K562 (cell line): Measurements from ENCODE around the gene P2RX3. TPM values are rescaled to one million over a fixed set of nuclear protein-coding genes. Genes with fewer than 3 reads are reported as not detected.

ENCODE experiments used
- ATAC-seq: fragments of 200-7000 bp; cut with Tn5 transposase; 3 replicates; pipeline ENCODE4 v1.9.1; 2020; ENCODE audit warnings: moderate library complexity
- Bru-seq: library from RNA; stranded (reverse); fragments of 400-500 nt; gene quantifications from one replicate; lab custom pipeline; 2021; lab: Mats Ljungman, UMichigan
- BruChase-seq, 2 experiments: library from RNA; stranded (reverse); fragments of 400-500 nt; gene quantifications; one replicate each; lab custom pipeline; 2021; lab: Mats Ljungman, UMichigan
- BruUV-seq: library from RNA; stranded (reverse); fragments of 400-500 nt; replicated peaks from 2 replicates; lab custom pipeline; 2021; lab: Mats Ljungman, UMichigan
- CTCF ChIA-PET: fragments of 300-600 bp; formaldehyde crosslinking; extraction: SDS; loops from one replicate; lab custom pipeline; 2021; ENCODE audit warnings: low intra/inter-chr PET ratio; lab: Yijun Ruan, JAX
- POLR2A ChIA-PET: fragments of 300-600, 350-650 bp; sonication (Branson Sonifier 250); formaldehyde crosslinking; extraction: SDS; loops from one replicate; lab custom pipeline; 2021; ENCODE audit warnings: antibody characterized with exemption, inconsistent platforms; lab: Yijun Ruan, JAX
- DNase-seq, 4 experiments: peaks; one replicate each; pipeline versions ENCODE4 v3.0.0 to v3.0.0-alpha.2; 2011 to 2018; ENCODE audit warnings: low spot score in 3 of 4, mixed read lengths in 3 of 4; ENCODE audit errors: extremely low read depth in 1 of 4
- FAIRE-seq: peaks from 2 replicates; lab custom pipeline; 2011; peaks lifted over from hg19 to GRCh38; lab: Jason Lieb, UNC
- H2AFZ ChIP-seq: 2 replicates; pipeline ENCODE4 v1.6.0; 2011; ENCODE audit warnings: low read depth, low read length, control low read depth, inconsistent platforms
- H3K27ac ChIP-seq: fragments of 200-600 bp; 3 replicates; pipeline ENCODE4 v1.8.0; 2011; ENCODE audit warnings: low read depth, mild to moderate bottlenecking, control low read depth, inconsistent platforms, low read length, moderate library complexity, mixed read lengths; ENCODE audit errors: extremely low read depth
- H3K27me3 ChIP-seq, 2 experiments: fragments of 300-600 bp in 1 of 2; 2 replicates in 1 of 2; 3 replicates in 1 of 2; pipeline versions ENCODE4 v1.6.0 to v1.8.0; 2011; ENCODE audit warnings: inconsistent platforms in 2 of 2, low read length in 2 of 2, mild to moderate bottlenecking in 1 of 2, mixed read lengths in 1 of 2, moderate library complexity in 1 of 2; ENCODE audit not compliant: control insufficient read depth in 2 of 2, insufficient read depth in 2 of 2
- H3K36me3 ChIP-seq: fragments of 300-600 bp; 3 replicates; pipeline ENCODE4 v1.8.0; 2011; ENCODE audit warnings: mild to moderate bottlenecking, low read length, inconsistent platforms; ENCODE audit not compliant: control insufficient read depth, insufficient read depth
- H3K4me1 ChIP-seq, 2 experiments: fragments of 200-600 bp in 1 of 2; replicated peaks in 1 of 2; 2 replicates in 1 of 2; 3 replicates in 1 of 2; pipeline versions ENCODE4 v1.5.1 to v1.8.0; 2011; ENCODE audit warnings: inconsistent platforms in 2 of 2, low read length in 2 of 2, mild to moderate bottlenecking in 1 of 2, mixed read lengths in 1 of 2, moderate library complexity in 1 of 2; ENCODE audit not compliant: control insufficient read depth in 2 of 2, insufficient read depth in 2 of 2
- H3K4me2 ChIP-seq: 2 replicates; pipeline ENCODE4 v1.6.1; 2011; ENCODE audit warnings: low read length, control low read depth, inconsistent platforms, mixed read lengths; ENCODE audit not compliant: insufficient read depth
- H3K4me3 ChIP-seq: fragments of 200-600 bp; sonication (generic), shearing (Covaris generic); 2 replicates; pipeline ENCODE4 v1.5.1; 2016; ENCODE audit warnings: control low read depth, inconsistent platforms
- H3K79me2 ChIP-seq: fragments of 200-600 bp; 3 replicates; pipeline ENCODE4 v1.8.0; 2011; ENCODE audit warnings: low read length, inconsistent platforms; ENCODE audit not compliant: control insufficient read depth, insufficient read depth
- H3K9ac ChIP-seq, 2 experiments: 2 replicates each; pipeline versions ENCODE4 v1.6.0 to v1.6.1; 2011; ENCODE audit warnings: low read depth in 2 of 2, low read length in 2 of 2, control low read depth in 1 of 2, inconsistent platforms in 1 of 2, mild to moderate bottlenecking in 1 of 2, mixed read lengths in 1 of 2; ENCODE audit not compliant: insufficient read depth in 1 of 2
- H3K9me1 ChIP-seq: one replicate; pipeline ENCODE4 v1.6.0; 2011; ENCODE audit warnings: inconsistent platforms, mild to moderate bottlenecking, low read length, moderate library complexity; ENCODE audit not compliant: control insufficient read depth, insufficient read depth
- H3K9me3 ChIP-seq: replicated peaks from 2 replicates; pipeline ENCODE4 v1.5.1; 2011; ENCODE audit warnings: low read depth, low read length, inconsistent platforms; ENCODE audit not compliant: control insufficient read depth, insufficient read depth
- H4K20me1 ChIP-seq: replicated peaks from 2 replicates; pipeline ENCODE4 v1.6.1; 2011; ENCODE audit warnings: low read length, inconsistent platforms, mixed read lengths; ENCODE audit not compliant: control insufficient read depth, insufficient read depth
- BRF2 ChIP-seq: IDR thresholded peaks from 3 replicates; pipeline ENCODE4 v1.6.1; 2011; ENCODE audit warnings: borderline replicate concordance, mild to moderate bottlenecking; ENCODE audit not compliant: insufficient read length, insufficient read depth
- PHF21A ChIP-seq: fragments of 450-650 bp; IDR thresholded peaks from 2 replicates; pipeline ENCODE4 v1.6.1; 2017; ENCODE audit warnings: low read depth, borderline replicate concordance
- ZFP91 ChIP-seq: sonication (generic); formaldehyde crosslinking; IDR thresholded peaks from 2 replicates; pipeline ENCODE4 v1.8.0; 2022; ENCODE audit warnings: mild to moderate bottlenecking, missing genetic modification reagents
- WGBS: fragments of 100-300 bp; shearing (Covaris generic); methylation state at CpG from one replicate; pipeline ENCODE4 v1.1.6; 2016; ENCODE audit warnings: low coverage, mixed read lengths; ENCODE audit not compliant: insufficient coverage; ENCODE audit errors: missing lambda C conversion rate; 5-methylcytosine and 5-hydroxymethylcytosine counted together
- in situ Hi-C: fragments of 300-500 bp; cut with MboI; formaldehyde crosslinking; loops from 4 replicates; pipeline ENCODE4 v1.15.0; 2018; ENCODE audit warnings: inconsistent platforms, mixed read lengths
- intact Hi-C: fragments of 100-400 bp; cut with micrococcal nuclease; formaldehyde crosslinking; loops from 2 replicates; pipeline ENCODE4 v1.14.2; 2022
- long read RNA-seq, 3 experiments: library from polyadenylated mRNA in 2 of 3; library from RNA in 1 of 3; unstranded in 2 of 3; stranded (forward) in 1 of 3; transcript quantifications; one replicate each; pipeline ENCODE4 v2.0.0, GENCODE V29; 2019 to 2022
- polyA minus RNA-seq, 3 experiments: library from RNA; depleted of rRNA, polyadenylated mRNA; stranded (reverse); fragments of >200 nt; gene quantifications; 2 replicates each; pipeline ENCODE4 v1.2.3, GENCODE V29; 2011
- polyA plus RNA-seq, 8 experiments: library from polyadenylated mRNA; depleted of rRNA in 4 of 8; stranded (reverse) in 5 of 8; unstranded in 3 of 8; fragments of >200 nt; fragmentation: Nextera tagmentation in 2 of 8; fragmentation: Illumina TruSeq in 1 of 8; extraction: Ambion mirVana in 2 of 8; extraction: Trizol in 1 of 8; gene quantifications; 2 replicates each; pipeline versions ENCODE4 v1.2.1 to v1.2.3, GENCODE V29; 2011 to 2014; ENCODE audit warnings: inconsistent platforms in 1 of 8, missing spikeins in 1 of 8
- total RNA-seq, 7 experiments: library from RNA; depleted of rRNA in 6 of 7; stranded (reverse); fragments of >200 nt in 6 of 7; fragmentation: Illumina TruSeq in 2 of 7; extraction: Trizol in 2 of 7; gene quantifications; 2 replicates each; pipeline versions ENCODE4 v1.2.1 to v1.2.3, GENCODE V29; 2011 to 2021; ENCODE audit warnings: low replicate concordance in 1 of 7

Gene P2RX3
- not detected in 2 replicates for total RNA-seq (2011; cell fraction: chromatin; rRNA removed; ENCODE audit: low replicate concordance)
- total RNA-seq (2011; cell fraction: nucleolus; rRNA removed), result not detected in 2 replicates
- total RNA-seq (2011; cell fraction: nucleoplasm; rRNA removed), result not detected in 2 replicates
- total RNA-seq (2014; rRNA removed) (not detected in 2 replicates), total RNA-seq (2014; rRNA removed; fragmentation: Illumina TruSeq; extraction: Trizol) (not detected in 2 replicates), total RNA-seq (2015; rRNA removed; fragmentation: Illumina TruSeq; extraction: Trizol) (not detected in 2 replicates), total RNA-seq (2021) (not detected in 2 replicates), polyA plus RNA-seq (2011; rRNA removed) (not detected in 2 replicates), polyA plus RNA-seq (2014; fragmentation: Illumina TruSeq; extraction: Trizol) (not detected in 2 replicates), polyA plus RNA-seq (2014; fragmentation: Nextera tagmentation; extraction: Ambion mirVana) (not detected), polyA plus RNA-seq (2014; rRNA removed) (not detected in 2 replicates), polyA minus RNA-seq (2011; rRNA and poly(A)+ RNA removed) (not detected in 2 replicates), Bru-seq, nascent RNA (not detected), BruChase-seq, experiment 1, labeled RNA remaining after a 2-hour chase (not detected), BruChase-seq, experiment 2, labeled RNA remaining after a 6-hour chase (percentile 3 among the genes with signal in this experiment)
- 0.07 TPM in 1 of 2 replicates, not detected in the other for polyA plus RNA-seq (2011; cell fraction: cytosol; rRNA removed)
- not detected in 2 replicates for polyA plus RNA-seq (2011; cell fraction: nucleus; rRNA removed)
- polyA plus RNA-seq (2012), result not detected in 2 replicates
- not detected in 2 replicates for polyA minus RNA-seq (2011; cell fraction: cytosol; rRNA and poly(A)+ RNA removed)
- not detected in 2 replicates for polyA minus RNA-seq (2011; cell fraction: nucleus; rRNA and poly(A)+ RNA removed)
- long read RNA-seq, experiment 1, result 0 reads
- long read RNA-seq, experiment 2, result 0 reads
- long read RNA-seq, experiment 3, result 0 reads

GRCh38 chr11:57338142-57338541 is at the start of gene P2RX3:
P2RX3 (plus strand) TSS chr11:57338352; CDS start chr11:57338551, 199 bp downstream.
- in situ Hi-C loops, result no loop called here
- Histone ChIP-seq H3K9me1 (no peaks in the 10 kb centered on the region), H4K20me1 (no peaks in the 10 kb centered on the region), H3K4me3 (no peak within 1 kb of the TSS), H3K9ac (peak within 1 kb of the TSS in 1 of 2 experiments; percentile 42; a peak in 1 of 4 replicates), H3K9me3 (no peaks in the 10 kb centered on the region), H2AFZ (0 out of 2 replicates have a peak within 1 kb of the TSS, but pooled peaks have one; percentile 22), H3K27me3 (no peaks in the 10 kb centered on the region; a peak in 2 of 5 replicates), H3K4me2 (no peak within 1 kb of the TSS), H3K79me2 (peaks cover 31% of the 10 kb centered on the region), H3K36me3 (peaks cover 16% of the 10 kb centered on the region), H3K27ac (no peak within 1 kb of the TSS), H3K4me1 (peaks cover 13 to 23% of the 10 kb centered on the region in 2 experiments; a peak in 4 of 5 replicates)
- intact Hi-C loops, result no loop called here
- POLR2A ChIA-PET, result interaction anchor here (0.8 to 1.1 kb wide), 2 partner anchors 27 to 65 kb away, joined by 3 read pairs; no protein-coding TSS in a partner anchor
- 4% methylated on average over 4 of the region's 4 CpGs for WGBS
- no TSS peak for BruUV-seq
- ATAC-seq (no peak), FAIRE-seq (no peak), DNase-seq (no peak)
- CTCF ChIA-PET, result no interaction called here
- TF ChIP-seq ZFP91 (CRISPR knock-in tag), result peak; percentile 77; the same call in 1 of the 2 replicates
- no peak for TF ChIP-seq BRF2
- TF ChIP-seq PHF21A, result no peak
